ENCODE data around the gene DMD.

DMD gene

GRCh38 chrX:31115398-31115797, 2096.0 kb downstream of the DMD start:
- no peak overlapping the region for H3K4me3 ChIP-seq (ENCODE audit: low read depth, low read length)
- TF ChIP-seq CTCF (IDR thresholded peaks at IDR 0.05; ENCODE audit: insufficient read depth, low read depth, low read length, missing control alignments) = no peak
- no peak for DNase-seq (ENCODE audit: low read depth)

GRCh38 chrX:31114858-31115257, 2096.5 kb downstream of the DMD start:
- no peak overlapping the region for H3K4me3 ChIP-seq (ENCODE audit: low read depth, low read length)
- DNase-seq (ENCODE audit: low read depth) = no peak
- TF ChIP-seq CTCF (IDR thresholded peaks at IDR 0.05; ENCODE audit: insufficient read depth, low read depth, low read length, missing control alignments) = no peak

- DNase-seq (ENCODE audit: low read depth) = no peak
- no peak for TF ChIP-seq CTCF (IDR thresholded peaks at IDR 0.05; ENCODE audit: insufficient read depth, low read depth, low read length, missing control alignments)
- no peak overlapping the region for H3K4me3 ChIP-seq (ENCODE audit: low read depth, low read length)
These were observed 2098.9 kb downstream of the DMD start for GRCh38 chrX:31112226-31112999.

- TF ChIP-seq CTCF (IDR thresholded peaks at IDR 0.05; ENCODE audit: insufficient read depth, low read depth, low read length, missing control alignments) = no peak
- no peak for DNase-seq (ENCODE audit: low read depth)
- no peak overlapping the region for H3K4me3 ChIP-seq (ENCODE audit: low read depth, low read length)
These were observed 2100.7 kb downstream of the DMD start for GRCh38 chrX:31110657-31111056.

GRCh38 chrX:31099536-31100090, 2111.7 kb downstream of the DMD start:
- no peak overlapping the region for H3K4me3 ChIP-seq (ENCODE audit: low read depth, low read length)
- DNase-seq (ENCODE audit: low read depth) = peak; percentile 75
- TF ChIP-seq CTCF (IDR thresholded peaks at IDR 0.05; ENCODE audit: insufficient read depth, low read depth, low read length, missing control alignments) = no peak

- no peak for DNase-seq (ENCODE audit: low read depth)
- no peak for TF ChIP-seq CTCF (IDR thresholded peaks at IDR 0.05; ENCODE audit: insufficient read depth, low read depth, low read length, missing control alignments)
- H3K4me3 ChIP-seq (ENCODE audit: low read depth, low read length) = no peak overlapping the region
These were observed 2113.3 kb downstream of the DMD start for GRCh38 chrX:31098079-31098478.

- H3K4me3 ChIP-seq (ENCODE audit: low read depth, low read length) = no peak overlapping the region
- no peak for TF ChIP-seq CTCF (IDR thresholded peaks at IDR 0.05; ENCODE audit: insufficient read depth, low read depth, low read length, missing control alignments)
- no peak for DNase-seq (ENCODE audit: low read depth)
These were observed 2117.7 kb downstream of the DMD start for GRCh38 chrX:31093639-31093975.
